HepG2 (cell line): ENCODE data around the gene C1QB. TPM values are rescaled to one million over a fixed set of nuclear protein-coding genes. Genes with fewer than 3 reads are reported as not detected.

ENCODE experiments used
- ATAC-seq: fragments of 200-7000 bp; cut with Tn5 transposase; 3 replicates; pipeline ENCODE4 v1.9.1; 2020; ENCODE audit warnings: mild to moderate bottlenecking, moderate library complexity
- BruUV-seq: library from RNA; stranded (reverse); fragments of 400-500 nt; replicated peaks from 2 replicates; lab custom pipeline; 2021; lab: Mats Ljungman, UMichigan
- CTCF ChIA-PET: fragments of 300-600 bp; formaldehyde crosslinking; extraction: SDS; loops from one replicate; lab custom pipeline; 2021; ENCODE audit warnings: low total read pairs, inconsistent platforms, low intra/inter-chr PET ratio; lab: Yijun Ruan, JAX
- POLR2A ChIA-PET: fragments of 350-600 bp; sonication (Branson Sonifier 250); formaldehyde crosslinking; loops from one replicate; lab custom pipeline; 2020; ENCODE audit warnings: antibody characterized with exemption, inconsistent platforms; lab: Yijun Ruan, JAX
- DNase-seq: peaks from one replicate; pipeline ENCODE4 v3.0.0-alpha.2; 2015; ENCODE audit warnings: low spot score
- FAIRE-seq: peaks from 3 replicates; lab custom pipeline; 2011; peaks lifted over from hg19 to GRCh38; lab: Jason Lieb, UNC
- H2AFZ ChIP-seq: one replicate; pipeline ENCODE4 v1.6.1; 2011; ENCODE audit warnings: low read length, inconsistent platforms
- H3K27ac ChIP-seq: fragments of 300-600 bp; 3 replicates; pipeline ENCODE4 v1.8.0; 2011; ENCODE audit warnings: mixed run types, mild to moderate bottlenecking, mixed read lengths, low read length, inconsistent platforms; ENCODE audit not compliant: insufficient read depth; ENCODE audit errors: extremely low read length
- H3K27me3 ChIP-seq, 2 experiments: fragments of 200-600 bp in 1 of 2; 2 replicates in 1 of 2; 3 replicates in 1 of 2; pipeline versions ENCODE4 v1.6.0 to v1.8.0; 2011; ENCODE audit warnings: low read length in 2 of 2, mild to moderate bottlenecking in 2 of 2, moderate library complexity in 2 of 2, inconsistent platforms in 1 of 2; ENCODE audit not compliant: insufficient read depth in 2 of 2, control insufficient read depth in 1 of 2
- H3K36me3 ChIP-seq, 2 experiments: fragments of 200-600 bp in 1 of 2; replicated peaks in 1 of 2; 2 replicates in 1 of 2; 3 replicates in 1 of 2; pipeline versions ENCODE4 v1.5.1 to v1.8.0; 2011; ENCODE audit warnings: low read length in 2 of 2, inconsistent platforms in 1 of 2; ENCODE audit not compliant: insufficient read depth in 2 of 2, control insufficient read depth in 1 of 2
- H3K4me1 ChIP-seq: 2 replicates; pipeline ENCODE4 v1.5.1; 2012; ENCODE audit warnings: low read length, inconsistent platforms; ENCODE audit not compliant: insufficient read depth
- H3K4me2 ChIP-seq: 2 replicates; pipeline ENCODE4 v1.6.0; 2011; ENCODE audit warnings: low read depth, low read length, inconsistent platforms
- H3K4me3 ChIP-seq, 3 experiments: fragments of 200-600 bp in 1 of 3; sonication (generic), shearing (Covaris generic) in 1 of 3; replicated peaks in 1 of 3; 2 replicates each; pipeline ENCODE4 v1.5.1; 2011 to 2016; ENCODE audit warnings: low read length in 3 of 3, inconsistent platforms in 2 of 3, low read depth in 2 of 3, mild to moderate bottlenecking in 2 of 3, control low read depth in 1 of 3, mixed read lengths in 1 of 3; ENCODE audit not compliant: insufficient read depth in 1 of 3
- H3K79me2 ChIP-seq: one replicate; pipeline ENCODE4 v1.6.1; 2011; ENCODE audit warnings: low read length, inconsistent platforms; ENCODE audit not compliant: insufficient read depth
- H3K9ac ChIP-seq: 2 replicates; pipeline ENCODE4 v1.6.0; 2011; ENCODE audit warnings: mild to moderate bottlenecking, low read depth, low read length, inconsistent platforms; ENCODE audit not compliant: insufficient read depth
- H3K9me3 ChIP-seq: 2 replicates; pipeline ENCODE4 v1.5.1; 2012; ENCODE audit warnings: mild to moderate bottlenecking, low read length
- H4K20me1 ChIP-seq: 2 replicates; pipeline ENCODE4 v1.6.0; 2011; ENCODE audit warnings: inconsistent platforms, mild to moderate bottlenecking, low read length, moderate library complexity; ENCODE audit not compliant: insufficient read depth
- BRD4 ChIP-seq: sonication (generic); formaldehyde crosslinking; IDR thresholded peaks from 2 replicates; pipeline ENCODE4 v1.4.0; 2020; ENCODE audit warnings: missing genetic modification reagents
- CENPBD1 ChIP-seq: sonication (generic); formaldehyde crosslinking; IDR thresholded peaks from 2 replicates; pipeline ENCODE4 v1.8.0; 2022; ENCODE audit warnings: missing genetic modification reagents, low read depth, mild to moderate bottlenecking, borderline replicate concordance
- MLLT10 ChIP-seq: sonication (generic); formaldehyde crosslinking; IDR thresholded peaks from 2 replicates; pipeline ENCODE4 v1.4.0; 2020; ENCODE audit warnings: missing genetic modification reagents
- NFE2L1 ChIP-seq: sonication (generic); formaldehyde crosslinking; IDR thresholded peaks from 2 replicates; pipeline ENCODE4 v1.4.0; 2020; ENCODE audit warnings: missing genetic modification reagents, mild to moderate bottlenecking, borderline replicate concordance
- PAF1 ChIP-seq: IDR thresholded peaks from 2 replicates; pipeline ENCODE4 v1.6.1; 2016; ENCODE audit warnings: missing genetic modification reagents, missing compliant biosample characterization
- PAWR ChIP-seq: sonication (generic); formaldehyde crosslinking; IDR thresholded peaks from 2 replicates; pipeline ENCODE4 v1.4.0; 2020; ENCODE audit warnings: missing genetic modification reagents, mild to moderate bottlenecking, borderline replicate concordance
- SAP130 ChIP-seq: IDR thresholded peaks from 2 replicates; pipeline ENCODE4 v1.6.1; 2016; ENCODE audit warnings: low read depth
- TAF1 ChIP-seq: sonication (generic); formaldehyde crosslinking; IDR thresholded peaks from 2 replicates; pipeline ENCODE4 v1.4.0; 2020; ENCODE audit warnings: missing genetic modification reagents
- TOPORS ChIP-seq: sonication (generic); formaldehyde crosslinking; IDR thresholded peaks from 2 replicates; pipeline ENCODE4 v1.8.0; 2023; ENCODE audit warnings: mild to moderate bottlenecking, missing genetic modification reagents
- ZNF24 ChIP-seq: fragments of 450-650 bp; IDR thresholded peaks from 2 replicates; pipeline ENCODE4 v1.6.1; 2017; ENCODE audit warnings: antibody characterized with exemption, mild to moderate bottlenecking
- ZNF576 ChIP-seq: sonication (generic); formaldehyde crosslinking; IDR thresholded peaks from 2 replicates; pipeline ENCODE4 v1.4.0; 2020; ENCODE audit warnings: mild to moderate bottlenecking, missing genetic modification reagents
- ZSCAN25 ChIP-seq: sonication (generic); formaldehyde crosslinking; IDR thresholded peaks from 2 replicates; pipeline ENCODE4 v1.8.0; 2022; ENCODE audit warnings: mild to moderate bottlenecking, missing genetic modification reagents
- ZSCAN29 ChIP-seq: sonication (generic); formaldehyde crosslinking; conservative IDR thresholded peaks from 2 replicates; pipeline ENCODE4 v1.4.0; 2020; ENCODE audit warnings: mild to moderate bottlenecking, missing genetic modification reagents
- WGBS: methylation state at CpG from one replicate; pipeline ENCODE4 v1.1.6; 2017; ENCODE audit warnings: low lambda C conversion rate; 5-methylcytosine and 5-hydroxymethylcytosine counted together
- in situ Hi-C: cut with HindIII; loops from 2 replicates; pipeline ENCODE4 v1.10.0; 2017; ENCODE audit warnings: low pct_unique_long_range_greater_than_20kb; ENCODE audit not compliant: extremely low pct_ligation_motif_present
- intact Hi-C: fragments of 100-400 bp; cut with micrococcal nuclease; formaldehyde crosslinking; loops from one replicate; pipeline ENCODE4 v1.10.0; 2022; ENCODE audit not compliant: unreplicated experiment
- polyA plus RNA-seq, 8 experiments: library from polyadenylated mRNA; depleted of rRNA in 3 of 8; stranded (reverse) in 7 of 8; unstranded in 1 of 8; fragments of >200 nt; fragmentation: Illumina TruSeq in 4 of 8; extraction: Trizol in 4 of 8; gene quantifications; 2 replicates each; pipeline versions ENCODE4 v1.2.1 to v1.2.3, GENCODE V29; 2011 to 2016; ENCODE audit warnings: low read depth in 4 of 8, missing spikeins in 1 of 8, mixed read lengths in 1 of 8; ENCODE audit not compliant: insufficient read depth in 1 of 8
- total RNA-seq, 5 experiments: library from RNA; depleted of rRNA; stranded (reverse); fragments of >200 nt; fragmentation: Illumina TruSeq; extraction: Trizol; gene quantifications; 2 replicates each; pipeline ENCODE4 v1.2.3, GENCODE V29; 2016; ENCODE audit warnings: low read depth in 1 of 5

Gene C1QB
- total and polyA plus RNA-seq, 2 of the 13 experiments (the other 11 are each of a cell fraction or from before 2014, with no cell fraction given) = not detected

- no peak for TF ChIP-seq TOPORS
- TF ChIP-seq CENPBD1 (CRISPR knock-in tag) = no peak
- no peak for TF ChIP-seq BRD4
These were observed 16.1 kb upstream of the C1QB start (continued) for GRCh38 chr1:22636927-22637326.

GRCh38 chr1:22637907-22638445, 15.1 kb upstream of the C1QB start:
- Histone ChIP-seq H4K20me1 (peaks cover 3% of the 10 kb centered on the region; the same call in 1 of the 2 replicates), H3K4me1 (no peaks in the 10 kb centered on the region), H3K27me3 (peaks cover 3 to 28% of the 10 kb centered on the region in 2 experiments; a peak in 3 of 5 replicates), H3K9ac (no peak overlapping the region), H3K9me3 (no peaks in the 10 kb centered on the region), H2AFZ (no peak overlapping the region), H3K36me3 (no peaks in the 10 kb centered on the region), H3K27ac (no peak overlapping the region), H3K4me3 (no peak overlapping the region), H3K4me2 (no peak overlapping the region), H3K79me2 (no peaks in the 10 kb centered on the region)
- ChIA-PET POLR2A (no interaction called here), CTCF (no interaction called here)
- WGBS = 26% methylated on average over 3 of the region's 3 CpGs
- in situ Hi-C loops (no loop called here), intact Hi-C loops (no loop called here)
- TF ChIP-seq ZNF576 (CRISPR knock-in tag) = no peak
- TF ChIP-seq PAWR (CRISPR knock-in tag) = no peak
- TF ChIP-seq MLLT10 = no peak
- no peak for TF ChIP-seq ZSCAN29 (CRISPR knock-in tag)
- no peak for TF ChIP-seq NFE2L1
- no peak for TF ChIP-seq ZNF24
- TF ChIP-seq PAF1 (CRISPR knock-in tag) = no peak
- no peak for TF ChIP-seq ZSCAN25
- TF ChIP-seq SAP130 = no peak
- no peak for TF ChIP-seq TAF1 (CRISPR knock-in tag)
- FAIRE-seq (no peak), ATAC-seq (no peak), DNase-seq (no peak)
- BruUV-seq = no TSS peak
